ENCODE results near the gene AUNIP. TPM values are rescaled to one million over a fixed set of nuclear protein-coding genes. Genes with fewer than 3 reads are reported as not detected.

The AUNIP gene
- total and polyA plus RNA-seq, 2 experiments from 2014 or later: 20.9 to 21.9 TPM

DNA sequence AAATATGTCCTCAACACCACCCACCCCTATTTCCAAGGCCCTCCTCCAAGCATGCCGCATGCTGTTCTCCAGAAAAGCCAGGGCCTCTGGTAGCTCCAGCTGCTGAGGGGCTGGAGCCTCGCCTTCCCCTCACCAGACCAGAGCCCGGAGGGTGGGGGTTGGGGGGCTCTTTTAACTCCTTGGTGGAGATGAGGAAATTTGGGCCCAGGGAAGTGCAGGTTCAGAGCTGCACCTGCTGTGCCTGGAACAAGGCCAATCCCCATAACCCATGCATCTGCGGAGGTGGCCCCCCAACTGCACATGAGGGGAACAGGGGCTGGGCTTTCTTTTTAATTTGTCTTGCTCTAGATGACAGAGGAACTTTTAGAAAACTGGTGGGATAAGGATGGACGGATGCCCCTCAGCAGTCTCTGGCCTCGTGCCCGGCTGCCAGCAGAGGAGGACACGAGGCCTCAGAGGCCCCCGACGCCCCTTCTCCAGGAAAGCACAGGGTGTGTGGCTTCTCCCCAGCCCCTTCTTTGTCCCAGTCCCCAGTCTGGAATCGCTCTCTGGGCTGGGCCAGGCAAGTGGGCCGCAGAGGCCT lies 59.8 kb downstream of the AUNIP start:
- Mint-ChIP-seq H3K4me3 (peak overlapping the region; percentile 66), H3K9me3 (no peaks in the 10 kb centered on the region), H3K4me1 (peaks cover 39% of the 10 kb centered on the region), H3K27ac (no peak overlapping the region), H3K36me3 (ENCODE audit: low read depth) (peaks cover 6% of the 10 kb centered on the region; the same call in 1 of the 3 replicates), H3K27me3 (ENCODE audit: insufficient read depth, low read depth, poor library complexity) (peaks cover 15% of the 10 kb centered on the region)
- Histone ChIP-seq H3K79me2 (replicated peaks; ENCODE audit: insufficient read depth) (peaks cover 7% of the 10 kb centered on the region; the same call in 1 of the 2 replicates), H3K9me2 (ENCODE audit: insufficient read depth) (no peaks in the 10 kb centered on the region), H3K4me1 (ENCODE audit: insufficient read depth) (peaks cover 8% of the 10 kb centered on the region), H2AFZ (peak overlapping the region; percentile 98), H3K4me3 (peak overlapping the region; percentile 51; the same call in 1 of the 2 replicates), H3K4me2 (peak overlapping the region; percentile 75), H4K20me1 (replicated peaks; ENCODE audit: insufficient read depth) (peaks cover 3% of the 10 kb centered on the region; the same call in 1 of the 2 replicates), H3K27me3 (ENCODE audit: insufficient read depth) (no peaks in the 10 kb centered on the region), H3F3A (replicated peaks; ENCODE audit: low read depth) (peaks cover 8% of the 10 kb centered on the region; the same call in 1 of the 2 replicates), H3K36me3 (ENCODE audit: insufficient read depth) (no peaks in the 10 kb centered on the region), H3K27ac (ENCODE audit: low read depth) (no peak overlapping the region)
- no peak for ATAC-seq
- TF ChIP-seq ZNF331 (CRISPR knock-in tag; IDR thresholded peaks at IDR 0.05; ENCODE audit: low read depth) (no peak), EZH2phosphoT487 (IDR thresholded peaks at IDR 0.05; ENCODE audit: unreplicated experiment) (no peak), ZNF114 (CRISPR knock-in tag; IDR thresholded peaks at IDR 0.05) (no peak), NANOG (IDR thresholded peaks at IDR 0.05; ENCODE audit: borderline replicate concordance) (no peak)
- TF ChIP-seq, protein P1, sequence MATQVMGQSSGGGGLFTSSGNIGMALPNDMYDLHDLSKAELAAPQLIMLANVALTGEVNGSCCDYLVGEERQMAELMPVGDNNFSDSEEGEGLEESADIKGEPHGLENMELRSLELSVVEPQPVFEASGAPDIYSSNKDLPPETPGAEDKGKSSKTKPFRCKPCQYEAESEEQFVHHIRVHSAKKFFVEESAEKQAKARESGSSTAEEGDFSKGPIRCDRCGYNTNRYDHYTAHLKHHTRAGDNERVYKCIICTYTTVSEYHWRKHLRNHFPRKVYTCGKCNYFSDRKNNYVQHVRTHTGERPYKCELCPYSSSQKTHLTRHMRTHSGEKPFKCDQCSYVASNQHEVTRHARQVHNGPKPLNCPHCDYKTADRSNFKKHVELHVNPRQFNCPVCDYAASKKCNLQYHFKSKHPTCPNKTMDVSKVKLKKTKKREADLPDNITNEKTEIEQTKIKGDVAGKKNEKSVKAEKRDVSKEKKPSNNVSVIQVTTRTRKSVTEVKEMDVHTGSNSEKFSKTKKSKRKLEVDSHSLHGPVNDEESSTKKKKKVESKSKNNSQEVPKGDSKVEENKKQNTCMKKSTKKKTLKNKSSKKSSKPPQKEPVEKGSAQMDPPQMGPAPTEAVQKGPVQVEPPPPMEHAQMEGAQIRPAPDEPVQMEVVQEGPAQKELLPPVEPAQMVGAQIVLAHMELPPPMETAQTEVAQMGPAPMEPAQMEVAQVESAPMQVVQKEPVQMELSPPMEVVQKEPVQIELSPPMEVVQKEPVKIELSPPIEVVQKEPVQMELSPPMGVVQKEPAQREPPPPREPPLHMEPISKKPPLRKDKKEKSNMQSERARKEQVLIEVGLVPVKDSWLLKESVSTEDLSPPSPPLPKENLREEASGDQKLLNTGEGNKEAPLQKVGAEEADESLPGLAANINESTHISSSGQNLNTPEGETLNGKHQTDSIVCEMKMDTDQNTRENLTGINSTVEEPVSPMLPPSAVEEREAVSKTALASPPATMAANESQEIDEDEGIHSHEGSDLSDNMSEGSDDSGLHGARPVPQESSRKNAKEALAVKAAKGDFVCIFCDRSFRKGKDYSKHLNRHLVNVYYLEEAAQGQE (IDR thresholded peaks at IDR 0.05; ENCODE audit: unreplicated experiment): no peak
- TF ChIP-seq, protein P2, sequence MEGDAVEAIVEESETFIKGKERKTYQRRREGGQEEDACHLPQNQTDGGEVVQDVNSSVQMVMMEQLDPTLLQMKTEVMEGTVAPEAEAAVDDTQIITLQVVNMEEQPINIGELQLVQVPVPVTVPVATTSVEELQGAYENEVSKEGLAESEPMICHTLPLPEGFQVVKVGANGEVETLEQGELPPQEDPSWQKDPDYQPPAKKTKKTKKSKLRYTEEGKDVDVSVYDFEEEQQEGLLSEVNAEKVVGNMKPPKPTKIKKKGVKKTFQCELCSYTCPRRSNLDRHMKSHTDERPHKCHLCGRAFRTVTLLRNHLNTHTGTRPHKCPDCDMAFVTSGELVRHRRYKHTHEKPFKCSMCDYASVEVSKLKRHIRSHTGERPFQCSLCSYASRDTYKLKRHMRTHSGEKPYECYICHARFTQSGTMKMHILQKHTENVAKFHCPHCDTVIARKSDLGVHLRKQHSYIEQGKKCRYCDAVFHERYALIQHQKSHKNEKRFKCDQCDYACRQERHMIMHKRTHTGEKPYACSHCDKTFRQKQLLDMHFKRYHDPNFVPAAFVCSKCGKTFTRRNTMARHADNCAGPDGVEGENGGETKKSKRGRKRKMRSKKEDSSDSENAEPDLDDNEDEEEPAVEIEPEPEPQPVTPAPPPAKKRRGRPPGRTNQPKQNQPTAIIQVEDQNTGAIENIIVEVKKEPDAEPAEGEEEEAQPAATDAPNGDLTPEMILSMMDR (conservative IDR thresholded peaks at IDR 0.05; ENCODE audit: low read depth in 2 of 2): no peak
- TF ChIP-seq, protein P3, sequence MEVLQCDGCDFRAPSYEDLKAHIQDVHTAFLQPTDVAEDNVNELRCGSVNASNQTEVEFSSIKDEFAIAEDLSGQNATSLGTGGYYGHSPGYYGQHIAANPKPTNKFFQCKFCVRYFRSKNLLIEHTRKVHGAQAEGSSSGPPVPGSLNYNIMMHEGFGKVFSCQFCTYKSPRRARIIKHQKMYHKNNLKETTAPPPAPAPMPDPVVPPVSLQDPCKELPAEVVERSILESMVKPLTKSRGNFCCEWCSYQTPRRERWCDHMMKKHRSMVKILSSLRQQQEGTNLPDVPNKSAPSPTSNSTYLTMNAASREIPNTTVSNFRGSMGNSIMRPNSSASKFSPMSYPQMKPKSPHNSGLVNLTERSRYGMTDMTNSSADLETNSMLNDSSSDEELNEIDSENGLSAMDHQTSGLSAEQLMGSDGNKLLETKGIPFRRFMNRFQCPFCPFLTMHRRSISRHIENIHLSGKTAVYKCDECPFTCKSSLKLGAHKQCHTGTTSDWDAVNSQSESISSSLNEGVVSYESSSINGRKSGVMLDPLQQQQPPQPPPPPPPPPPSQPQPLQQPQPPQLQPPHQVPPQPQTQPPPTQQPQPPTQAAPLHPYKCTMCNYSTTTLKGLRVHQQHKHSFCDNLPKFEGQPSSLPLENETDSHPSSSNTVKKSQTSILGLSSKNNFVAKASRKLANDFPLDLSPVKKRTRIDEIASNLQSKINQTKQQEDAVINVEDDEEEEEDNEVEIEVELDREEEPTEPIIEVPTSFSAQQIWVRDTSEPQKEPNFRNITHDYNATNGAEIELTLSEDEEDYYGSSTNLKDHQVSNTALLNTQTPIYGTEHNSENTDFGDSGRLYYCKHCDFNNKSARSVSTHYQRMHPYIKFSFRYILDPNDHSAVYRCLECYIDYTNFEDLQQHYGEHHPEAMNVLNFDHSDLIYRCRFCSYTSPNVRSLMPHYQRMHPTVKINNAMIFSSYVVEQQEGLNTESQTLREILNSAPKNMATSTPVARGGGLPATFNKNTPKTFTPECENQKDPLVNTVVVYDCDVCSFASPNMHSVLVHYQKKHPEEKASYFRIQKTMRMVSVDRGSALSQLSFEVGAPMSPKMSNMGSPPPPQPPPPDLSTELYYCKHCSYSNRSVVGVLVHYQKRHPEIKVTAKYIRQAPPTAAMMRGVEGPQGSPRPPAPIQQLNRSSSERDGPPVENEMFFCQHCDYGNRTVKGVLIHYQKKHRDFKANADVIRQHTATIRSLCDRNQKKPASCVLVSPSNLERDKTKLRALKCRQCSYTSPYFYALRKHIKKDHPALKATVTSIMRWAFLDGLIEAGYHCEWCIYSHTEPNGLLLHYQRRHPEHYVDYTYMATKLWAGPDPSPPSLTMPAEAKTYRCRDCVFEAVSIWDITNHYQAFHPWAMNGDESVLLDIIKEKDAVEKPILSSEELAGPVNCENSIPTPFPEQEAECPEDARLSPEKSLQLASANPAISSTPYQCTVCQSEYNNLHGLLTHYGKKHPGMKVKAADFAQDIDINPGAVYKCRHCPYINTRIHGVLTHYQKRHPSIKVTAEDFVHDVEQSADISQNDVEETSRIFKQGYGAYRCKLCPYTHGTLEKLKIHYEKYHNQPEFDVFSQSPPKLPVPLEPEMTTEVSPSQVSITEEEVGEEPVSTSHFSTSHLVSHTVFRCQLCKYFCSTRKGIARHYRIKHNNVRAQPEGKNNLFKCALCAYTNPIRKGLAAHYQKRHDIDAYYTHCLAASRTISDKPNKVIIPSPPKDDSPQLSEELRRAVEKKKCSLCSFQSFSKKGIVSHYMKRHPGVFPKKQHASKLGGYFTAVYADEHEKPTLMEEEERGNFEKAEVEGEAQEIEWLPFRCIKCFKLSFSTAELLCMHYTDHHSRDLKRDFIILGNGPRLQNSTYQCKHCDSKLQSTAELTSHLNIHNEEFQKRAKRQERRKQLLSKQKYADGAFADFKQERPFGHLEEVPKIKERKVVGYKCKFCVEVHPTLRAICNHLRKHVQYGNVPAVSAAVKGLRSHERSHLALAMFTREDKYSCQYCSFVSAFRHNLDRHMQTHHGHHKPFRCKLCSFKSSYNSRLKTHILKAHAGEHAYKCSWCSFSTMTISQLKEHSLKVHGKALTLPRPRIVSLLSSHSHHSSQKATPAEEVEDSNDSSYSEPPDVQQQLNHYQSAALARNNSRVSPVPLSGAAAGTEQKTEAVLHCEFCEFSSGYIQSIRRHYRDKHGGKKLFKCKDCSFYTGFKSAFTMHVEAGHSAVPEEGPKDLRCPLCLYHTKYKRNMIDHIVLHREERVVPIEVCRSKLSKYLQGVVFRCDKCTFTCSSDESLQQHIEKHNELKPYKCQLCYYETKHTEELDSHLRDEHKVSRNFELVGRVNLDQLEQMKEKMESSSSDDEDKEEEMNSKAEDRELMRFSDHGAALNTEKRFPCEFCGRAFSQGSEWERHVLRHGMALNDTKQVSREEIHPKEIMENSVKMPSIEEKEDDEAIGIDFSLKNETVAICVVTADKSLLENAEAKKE (CRISPR knock-in tag; IDR thresholded peaks at IDR 0.05): no peak
- DNase-seq (ENCODE audit: low spot score): no peak

Measured in GM23338 (cell line).